WTC11 (cell line): ENCODE measurements around the gene MORC3.

ENCODE experiments used
- ESRRA ChIP-seq: sonication (generic); formaldehyde crosslinking; IDR thresholded peaks from 2 replicates; pipeline ENCODE4 v1.8.1; 2022; ENCODE audit warnings: mild to moderate bottlenecking, missing genetic modification reagents, borderline replicate concordance
- FOXJ3 ChIP-seq: sonication (generic); formaldehyde crosslinking; IDR thresholded peaks from 2 replicates; pipeline ENCODE4 v1.9.0; 2021; ENCODE audit warnings: missing genetic modification reagents, mild to moderate bottlenecking, borderline replicate concordance
- MYBL2 ChIP-seq: sonication (generic); formaldehyde crosslinking; IDR thresholded peaks from 2 replicates; pipeline ENCODE4 v1.8.1; 2023; ENCODE audit warnings: mild to moderate bottlenecking, moderate library complexity, missing genetic modification reagents
- NR3C1 ChIP-seq: sonication (generic); formaldehyde crosslinking; conservative IDR thresholded peaks from 2 replicates; pipeline ENCODE4 v1.8.1; 2023; ENCODE audit warnings: low read depth, mild to moderate bottlenecking, missing genetic modification reagents
- SMAD3 ChIP-seq: sonication (generic); formaldehyde crosslinking; IDR thresholded peaks from 2 replicates; pipeline ENCODE4 v1.8.0; 2022; ENCODE audit warnings: missing genetic modification reagents, mild to moderate bottlenecking, borderline replicate concordance
- ZBTB21 ChIP-seq: sonication (generic); formaldehyde crosslinking; IDR thresholded peaks from 2 replicates; pipeline ENCODE4 v1.8.1; 2023; ENCODE audit warnings: mild to moderate bottlenecking, missing genetic modification reagents, borderline replicate concordance
- ZNF263 ChIP-seq: sonication (generic); formaldehyde crosslinking; IDR thresholded peaks from 2 replicates; pipeline ENCODE4 v1.8.1; 2022; ENCODE audit warnings: low read depth, mild to moderate bottlenecking, moderate library complexity, missing genetic modification reagents
- TF ChIP-seq, protein P1 (sequence below): fragments of 200-600 bp; IDR thresholded peaks from 2 replicates; pipeline ENCODE4 v1.8.0; 2022; ENCODE audit warnings: antibody characterized with exemption
- TF ChIP-seq, protein P2 (sequence below): sonication (generic); formaldehyde crosslinking; IDR thresholded peaks from 2 replicates; pipeline ENCODE4 v1.8.0; 2022; ENCODE audit warnings: mild to moderate bottlenecking, missing genetic modification reagents
- TF ChIP-seq, protein P3 (sequence below): sonication (generic); formaldehyde crosslinking; IDR thresholded peaks from 2 replicates; pipeline ENCODE4 v1.8.1; 2022; ENCODE audit warnings: low read depth, mild to moderate bottlenecking, moderate library complexity, missing genetic modification reagents, borderline replicate concordance
- TF ChIP-seq, protein P4 (sequence below): sonication (generic); formaldehyde crosslinking; IDR thresholded peaks from 2 replicates; pipeline ENCODE4 v1.8.0; 2022; ENCODE audit warnings: mild to moderate bottlenecking, missing genetic modification reagents
- TF ChIP-seq, protein P5 (sequence below): sonication (generic); formaldehyde crosslinking; IDR thresholded peaks from 2 replicates; pipeline ENCODE4 v1.8.0; 2023; ENCODE audit warnings: mild to moderate bottlenecking, missing genetic modification reagents
- TF ChIP-seq, protein P6 (sequence below): fragments of 250-450 bp; sonication (Bioruptor Pico); IDR thresholded peaks from 2 replicates; pipeline ENCODE4 v1.9.0; 2021; ENCODE audit warnings: mild to moderate bottlenecking, borderline replicate concordance
- TF ChIP-seq, protein P7 (sequence below): sonication (generic); formaldehyde crosslinking; IDR thresholded peaks from 2 replicates; pipeline ENCODE4 v1.8.1; 2022; ENCODE audit warnings: low read depth, missing genetic modification reagents, borderline replicate concordance

DNA sequence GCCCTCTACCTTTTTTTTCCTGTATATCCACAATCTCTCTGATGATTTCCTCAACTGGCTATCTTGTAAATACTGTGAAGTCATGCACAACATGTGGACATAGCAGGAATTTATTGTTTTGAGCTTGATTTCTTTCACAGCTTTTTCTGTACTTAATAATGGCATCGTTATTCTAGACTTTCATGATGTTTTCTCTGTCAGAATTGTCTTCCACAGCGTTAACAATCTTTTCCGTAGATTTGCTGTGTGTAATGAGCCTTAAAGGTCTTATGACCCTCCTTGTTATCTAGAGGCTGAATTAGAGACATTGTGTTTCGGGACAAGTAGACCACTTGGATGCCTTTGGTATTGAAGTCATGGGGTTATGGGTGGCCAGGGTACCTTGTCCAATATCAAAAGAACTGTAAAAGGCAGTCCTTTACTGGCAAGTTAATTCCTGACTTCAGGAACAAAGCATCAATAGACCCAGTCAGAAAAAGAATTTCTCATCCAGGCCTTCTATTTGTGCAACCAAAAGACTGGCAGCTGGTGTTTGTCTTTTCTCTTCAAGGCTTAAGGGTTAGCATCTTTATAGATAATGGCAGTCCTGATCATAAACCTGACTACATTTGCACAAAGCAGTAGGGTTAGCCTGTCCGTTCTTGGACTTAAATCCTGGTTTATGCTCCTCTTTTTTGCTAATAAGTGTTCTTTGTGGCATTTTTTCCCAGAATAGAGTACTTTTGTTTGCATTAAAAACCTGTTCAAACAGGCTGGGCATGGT is 35.1 kb downstream of the MORC3 start:
- TF ChIP-seq, protein P1, sequence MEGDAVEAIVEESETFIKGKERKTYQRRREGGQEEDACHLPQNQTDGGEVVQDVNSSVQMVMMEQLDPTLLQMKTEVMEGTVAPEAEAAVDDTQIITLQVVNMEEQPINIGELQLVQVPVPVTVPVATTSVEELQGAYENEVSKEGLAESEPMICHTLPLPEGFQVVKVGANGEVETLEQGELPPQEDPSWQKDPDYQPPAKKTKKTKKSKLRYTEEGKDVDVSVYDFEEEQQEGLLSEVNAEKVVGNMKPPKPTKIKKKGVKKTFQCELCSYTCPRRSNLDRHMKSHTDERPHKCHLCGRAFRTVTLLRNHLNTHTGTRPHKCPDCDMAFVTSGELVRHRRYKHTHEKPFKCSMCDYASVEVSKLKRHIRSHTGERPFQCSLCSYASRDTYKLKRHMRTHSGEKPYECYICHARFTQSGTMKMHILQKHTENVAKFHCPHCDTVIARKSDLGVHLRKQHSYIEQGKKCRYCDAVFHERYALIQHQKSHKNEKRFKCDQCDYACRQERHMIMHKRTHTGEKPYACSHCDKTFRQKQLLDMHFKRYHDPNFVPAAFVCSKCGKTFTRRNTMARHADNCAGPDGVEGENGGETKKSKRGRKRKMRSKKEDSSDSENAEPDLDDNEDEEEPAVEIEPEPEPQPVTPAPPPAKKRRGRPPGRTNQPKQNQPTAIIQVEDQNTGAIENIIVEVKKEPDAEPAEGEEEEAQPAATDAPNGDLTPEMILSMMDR = no peak
- TF ChIP-seq, protein P2, sequence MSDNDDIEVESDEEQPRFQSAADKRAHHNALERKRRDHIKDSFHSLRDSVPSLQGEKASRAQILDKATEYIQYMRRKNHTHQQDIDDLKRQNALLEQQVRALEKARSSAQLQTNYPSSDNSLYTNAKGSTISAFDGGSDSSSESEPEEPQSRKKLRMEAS (CRISPR knock-in tag) = no peak
- no peak for TF ChIP-seq ZBTB21 (CRISPR knock-in tag)
- no peak for TF ChIP-seq ESRRA (CRISPR knock-in tag)
- TF ChIP-seq, protein P3, sequence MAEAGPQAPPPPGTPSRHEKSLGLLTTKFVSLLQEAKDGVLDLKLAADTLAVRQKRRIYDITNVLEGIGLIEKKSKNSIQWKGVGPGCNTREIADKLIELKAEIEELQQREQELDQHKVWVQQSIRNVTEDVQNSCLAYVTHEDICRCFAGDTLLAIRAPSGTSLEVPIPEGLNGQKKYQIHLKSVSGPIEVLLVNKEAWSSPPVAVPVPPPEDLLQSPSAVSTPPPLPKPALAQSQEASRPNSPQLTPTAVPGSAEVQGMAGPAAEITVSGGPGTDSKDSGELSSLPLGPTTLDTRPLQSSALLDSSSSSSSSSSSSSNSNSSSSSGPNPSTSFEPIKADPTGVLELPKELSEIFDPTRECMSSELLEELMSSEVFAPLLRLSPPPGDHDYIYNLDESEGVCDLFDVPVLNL (CRISPR knock-in tag) = no peak
- TF ChIP-seq, protein P4, sequence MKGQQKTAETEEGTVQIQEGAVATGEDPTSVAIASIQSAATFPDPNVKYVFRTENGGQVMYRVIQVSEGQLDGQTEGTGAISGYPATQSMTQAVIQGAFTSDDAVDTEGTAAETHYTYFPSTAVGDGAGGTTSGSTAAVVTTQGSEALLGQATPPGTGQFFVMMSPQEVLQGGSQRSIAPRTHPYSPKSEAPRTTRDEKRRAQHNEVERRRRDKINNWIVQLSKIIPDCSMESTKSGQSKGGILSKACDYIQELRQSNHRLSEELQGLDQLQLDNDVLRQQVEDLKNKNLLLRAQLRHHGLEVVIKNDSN (CRISPR knock-in tag) = no peak
- no peak for TF ChIP-seq ZNF263
- TF ChIP-seq, protein P5, sequence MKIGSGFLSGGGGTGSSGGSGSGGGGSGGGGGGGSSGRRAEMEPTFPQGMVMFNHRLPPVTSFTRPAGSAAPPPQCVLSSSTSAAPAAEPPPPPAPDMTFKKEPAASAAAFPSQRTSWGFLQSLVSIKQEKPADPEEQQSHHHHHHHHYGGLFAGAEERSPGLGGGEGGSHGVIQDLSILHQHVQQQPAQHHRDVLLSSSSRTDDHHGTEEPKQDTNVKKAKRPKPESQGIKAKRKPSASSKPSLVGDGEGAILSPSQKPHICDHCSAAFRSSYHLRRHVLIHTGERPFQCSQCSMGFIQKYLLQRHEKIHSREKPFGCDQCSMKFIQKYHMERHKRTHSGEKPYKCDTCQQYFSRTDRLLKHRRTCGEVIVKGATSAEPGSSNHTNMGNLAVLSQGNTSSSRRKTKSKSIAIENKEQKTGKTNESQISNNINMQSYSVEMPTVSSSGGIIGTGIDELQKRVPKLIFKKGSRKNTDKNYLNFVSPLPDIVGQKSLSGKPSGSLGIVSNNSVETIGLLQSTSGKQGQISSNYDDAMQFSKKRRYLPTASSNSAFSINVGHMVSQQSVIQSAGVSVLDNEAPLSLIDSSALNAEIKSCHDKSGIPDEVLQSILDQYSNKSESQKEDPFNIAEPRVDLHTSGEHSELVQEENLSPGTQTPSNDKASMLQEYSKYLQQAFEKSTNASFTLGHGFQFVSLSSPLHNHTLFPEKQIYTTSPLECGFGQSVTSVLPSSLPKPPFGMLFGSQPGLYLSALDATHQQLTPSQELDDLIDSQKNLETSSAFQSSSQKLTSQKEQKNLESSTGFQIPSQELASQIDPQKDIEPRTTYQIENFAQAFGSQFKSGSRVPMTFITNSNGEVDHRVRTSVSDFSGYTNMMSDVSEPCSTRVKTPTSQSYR (CRISPR knock-in tag) = no peak
- TF ChIP-seq FOXJ3 (CRISPR knock-in tag) = no peak
- TF ChIP-seq NR3C1 = no peak
- no peak for TF ChIP-seq SMAD3 (CRISPR knock-in tag)
- TF ChIP-seq, protein P6, sequence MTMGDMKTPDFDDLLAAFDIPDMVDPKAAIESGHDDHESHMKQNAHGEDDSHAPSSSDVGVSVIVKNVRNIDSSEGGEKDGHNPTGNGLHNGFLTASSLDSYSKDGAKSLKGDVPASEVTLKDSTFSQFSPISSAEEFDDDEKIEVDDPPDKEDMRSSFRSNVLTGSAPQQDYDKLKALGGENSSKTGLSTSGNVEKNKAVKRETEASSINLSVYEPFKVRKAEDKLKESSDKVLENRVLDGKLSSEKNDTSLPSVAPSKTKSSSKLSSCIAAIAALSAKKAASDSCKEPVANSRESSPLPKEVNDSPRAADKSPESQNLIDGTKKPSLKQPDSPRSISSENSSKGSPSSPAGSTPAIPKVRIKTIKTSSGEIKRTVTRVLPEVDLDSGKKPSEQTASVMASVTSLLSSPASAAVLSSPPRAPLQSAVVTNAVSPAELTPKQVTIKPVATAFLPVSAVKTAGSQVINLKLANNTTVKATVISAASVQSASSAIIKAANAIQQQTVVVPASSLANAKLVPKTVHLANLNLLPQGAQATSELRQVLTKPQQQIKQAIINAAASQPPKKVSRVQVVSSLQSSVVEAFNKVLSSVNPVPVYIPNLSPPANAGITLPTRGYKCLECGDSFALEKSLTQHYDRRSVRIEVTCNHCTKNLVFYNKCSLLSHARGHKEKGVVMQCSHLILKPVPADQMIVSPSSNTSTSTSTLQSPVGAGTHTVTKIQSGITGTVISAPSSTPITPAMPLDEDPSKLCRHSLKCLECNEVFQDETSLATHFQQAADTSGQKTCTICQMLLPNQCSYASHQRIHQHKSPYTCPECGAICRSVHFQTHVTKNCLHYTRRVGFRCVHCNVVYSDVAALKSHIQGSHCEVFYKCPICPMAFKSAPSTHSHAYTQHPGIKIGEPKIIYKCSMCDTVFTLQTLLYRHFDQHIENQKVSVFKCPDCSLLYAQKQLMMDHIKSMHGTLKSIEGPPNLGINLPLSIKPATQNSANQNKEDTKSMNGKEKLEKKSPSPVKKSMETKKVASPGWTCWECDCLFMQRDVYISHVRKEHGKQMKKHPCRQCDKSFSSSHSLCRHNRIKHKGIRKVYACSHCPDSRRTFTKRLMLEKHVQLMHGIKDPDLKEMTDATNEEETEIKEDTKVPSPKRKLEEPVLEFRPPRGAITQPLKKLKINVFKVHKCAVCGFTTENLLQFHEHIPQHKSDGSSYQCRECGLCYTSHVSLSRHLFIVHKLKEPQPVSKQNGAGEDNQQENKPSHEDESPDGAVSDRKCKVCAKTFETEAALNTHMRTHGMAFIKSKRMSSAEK = no peak
- TF ChIP-seq, protein P7, sequence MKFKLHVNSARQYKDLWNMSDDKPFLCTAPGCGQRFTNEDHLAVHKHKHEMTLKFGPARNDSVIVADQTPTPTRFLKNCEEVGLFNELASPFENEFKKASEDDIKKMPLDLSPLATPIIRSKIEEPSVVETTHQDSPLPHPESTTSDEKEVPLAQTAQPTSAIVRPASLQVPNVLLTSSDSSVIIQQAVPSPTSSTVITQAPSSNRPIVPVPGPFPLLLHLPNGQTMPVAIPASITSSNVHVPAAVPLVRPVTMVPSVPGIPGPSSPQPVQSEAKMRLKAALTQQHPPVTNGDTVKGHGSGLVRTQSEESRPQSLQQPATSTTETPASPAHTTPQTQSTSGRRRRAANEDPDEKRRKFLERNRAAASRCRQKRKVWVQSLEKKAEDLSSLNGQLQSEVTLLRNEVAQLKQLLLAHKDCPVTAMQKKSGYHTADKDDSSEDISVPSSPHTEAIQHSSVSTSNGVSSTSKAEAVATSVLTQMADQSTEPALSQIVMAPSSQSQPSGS (CRISPR knock-in tag) = no peak
- TF ChIP-seq MYBL2 = no peak
